ENCODE results near the gene NELL1. TPM values are rescaled to one million over a fixed set of nuclear protein-coding genes. Genes with fewer than 3 reads are reported as not detected.

The NELL1 gene
- total RNA-seq, 3 donors from 2014 or later (not counting 1 experiment from before 2014, with no cell fraction given): not detected

DNA sequence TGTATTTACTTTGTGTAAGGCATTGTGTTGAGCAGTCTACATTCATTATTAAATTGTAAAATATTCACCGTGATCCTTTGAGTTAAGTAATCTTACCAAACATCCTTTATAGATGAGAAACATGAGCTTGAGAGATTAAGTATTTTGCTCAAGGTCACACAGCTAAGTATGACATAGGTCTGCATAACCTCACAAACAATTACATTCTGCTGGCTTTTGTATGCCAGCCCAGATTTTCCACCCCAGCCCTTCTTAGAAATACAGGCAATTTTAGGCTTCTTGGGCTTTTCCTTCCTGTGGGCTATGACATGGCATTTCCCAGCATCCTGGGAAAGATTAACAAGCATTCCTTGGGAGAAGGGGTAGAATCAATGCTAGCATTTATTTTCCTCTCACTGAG, 357.3 kb downstream of the NELL1 start:
- no peaks in the 10 kb centered on the region for H3K4me1 ChIP-seq (ENCODE audit: control insufficient read depth, insufficient read depth, low read length)
- Mint-ChIP-seq H3K9me3 (peaks cover 9 to 14% of the 10 kb centered on the region in 2 donors), H3K27ac (no peak overlapping the region), H3K36me3 (no peaks in the 10 kb centered on the region), H3K27me3 (ENCODE audit: low read depth in 2 of 2) (no peaks in the 10 kb centered on the region), H3K4me3 (no peak overlapping the region), H3K4me1 (no peaks in the 10 kb centered on the region)
- no peaks in the 10 kb centered on the region for H3K27me3 ChIP-seq (ENCODE audit: control insufficient read depth, insufficient read depth, low read length)
- ATAC-seq (no peak), DNase-seq (no peak)
- H3K36me3 ChIP-seq (ENCODE audit: control insufficient read depth, insufficient read depth, low read length): no peaks in the 10 kb centered on the region
- intact Hi-C loops (cut with micrococcal nuclease): no loop called here
- TF ChIP-seq, protein P1, sequence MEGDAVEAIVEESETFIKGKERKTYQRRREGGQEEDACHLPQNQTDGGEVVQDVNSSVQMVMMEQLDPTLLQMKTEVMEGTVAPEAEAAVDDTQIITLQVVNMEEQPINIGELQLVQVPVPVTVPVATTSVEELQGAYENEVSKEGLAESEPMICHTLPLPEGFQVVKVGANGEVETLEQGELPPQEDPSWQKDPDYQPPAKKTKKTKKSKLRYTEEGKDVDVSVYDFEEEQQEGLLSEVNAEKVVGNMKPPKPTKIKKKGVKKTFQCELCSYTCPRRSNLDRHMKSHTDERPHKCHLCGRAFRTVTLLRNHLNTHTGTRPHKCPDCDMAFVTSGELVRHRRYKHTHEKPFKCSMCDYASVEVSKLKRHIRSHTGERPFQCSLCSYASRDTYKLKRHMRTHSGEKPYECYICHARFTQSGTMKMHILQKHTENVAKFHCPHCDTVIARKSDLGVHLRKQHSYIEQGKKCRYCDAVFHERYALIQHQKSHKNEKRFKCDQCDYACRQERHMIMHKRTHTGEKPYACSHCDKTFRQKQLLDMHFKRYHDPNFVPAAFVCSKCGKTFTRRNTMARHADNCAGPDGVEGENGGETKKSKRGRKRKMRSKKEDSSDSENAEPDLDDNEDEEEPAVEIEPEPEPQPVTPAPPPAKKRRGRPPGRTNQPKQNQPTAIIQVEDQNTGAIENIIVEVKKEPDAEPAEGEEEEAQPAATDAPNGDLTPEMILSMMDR (IDR thresholded peaks at IDR 0.05): no peak
- H3K9me3 ChIP-seq (ENCODE audit: control insufficient read depth, insufficient read depth, low read length): no peaks in the 10 kb centered on the region
- no CpG with 5 or more reads among the region's 1 CpG for WGBS (ENCODE audit: insufficient coverage)
- no peak overlapping the region for H3K27ac ChIP-seq (ENCODE audit: low read length)
- H3K4me3 ChIP-seq (ENCODE audit: low read length): no peak overlapping the region

DNA sequence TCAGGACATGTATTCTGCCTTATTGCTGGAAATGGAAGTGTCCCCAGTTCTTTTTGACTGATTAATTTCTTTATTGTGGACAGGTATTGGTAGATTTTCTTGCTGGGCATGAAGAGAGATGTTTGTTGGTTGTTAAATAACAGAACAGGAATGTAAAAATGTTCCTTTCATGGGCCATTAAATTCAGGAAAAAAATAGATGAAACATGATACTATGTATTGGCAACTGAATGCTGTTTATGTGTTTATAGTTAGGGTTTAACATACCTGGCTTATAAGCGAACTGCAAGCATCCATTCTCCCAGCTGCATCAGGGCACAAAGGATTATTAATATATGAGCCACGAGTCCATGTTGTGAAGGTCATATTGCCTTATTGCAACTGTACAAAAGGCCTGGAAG, 368.5 kb downstream of the NELL1 start:
- Mint-ChIP-seq H3K4me3 (no peak overlapping the region), H3K36me3 (peaks cover 5% of the 10 kb centered on the region), H3K4me1 (no peaks in the 10 kb centered on the region), H3K27me3 (ENCODE audit: low read depth in 2 of 2) (no peaks in the 10 kb centered on the region), H3K27ac (no peak overlapping the region), H3K9me3 (peaks cover 8 to 12% of the 10 kb centered on the region in 2 donors)
- Histone ChIP-seq H3K4me1 (ENCODE audit: control insufficient read depth, insufficient read depth, low read length) (no peaks in the 10 kb centered on the region), H3K36me3 (ENCODE audit: control insufficient read depth, insufficient read depth, low read length) (no peaks in the 10 kb centered on the region), H3K27me3 (ENCODE audit: control insufficient read depth, insufficient read depth, low read length) (no peaks in the 10 kb centered on the region), H3K4me3 (ENCODE audit: low read length) (no peak overlapping the region), H3K9me3 (ENCODE audit: control insufficient read depth, insufficient read depth, low read length) (no peaks in the 10 kb centered on the region), H3K27ac (ENCODE audit: low read length) (no peak overlapping the region)
- DNase-seq (no peak), ATAC-seq (no peak)
- TF ChIP-seq, protein P1 (IDR thresholded peaks at IDR 0.05): no peak
- WGBS (ENCODE audit: insufficient coverage): 59% methylated on average over 2 of the region's 2 CpGs
- intact Hi-C loops (cut with micrococcal nuclease): no loop called here

DNA sequence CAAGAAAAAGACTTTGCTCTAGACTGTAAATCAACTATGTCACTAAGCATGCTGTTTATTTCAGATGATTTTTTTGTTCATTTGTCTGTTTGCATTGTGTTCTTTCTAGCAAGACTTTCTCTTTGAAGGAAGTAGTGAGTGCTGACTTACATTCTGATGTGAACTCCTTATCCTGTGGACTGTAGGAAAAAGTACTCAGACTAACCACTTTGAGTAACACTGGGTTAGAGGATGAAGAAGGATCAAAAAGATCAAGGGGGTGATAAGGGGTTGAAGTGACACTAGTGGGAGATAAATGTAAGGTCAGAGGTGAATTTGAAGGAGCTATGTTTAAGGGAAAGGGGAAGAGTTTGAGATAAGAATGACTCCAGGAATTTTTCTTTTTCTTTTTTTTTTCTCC, 369.4 kb downstream of the NELL1 start:
- no peak for DNase-seq
- H3K4me3 ChIP-seq (ENCODE audit: low read length): no peak overlapping the region
- no peaks in the 10 kb centered on the region for H3K9me3 ChIP-seq (ENCODE audit: control insufficient read depth, insufficient read depth, low read length)
- Mint-ChIP-seq H3K27me3 (ENCODE audit: low read depth in 2 of 2) (no peaks in the 10 kb centered on the region), H3K4me1 (no peaks in the 10 kb centered on the region), H3K4me3 (no peak overlapping the region), H3K27ac (no peak overlapping the region), H3K9me3 (peaks cover 6 to 10% of the 10 kb centered on the region in 2 donors), H3K36me3 (peaks cover 5% of the 10 kb centered on the region)
- intact Hi-C loops (cut with micrococcal nuclease): no loop called here
- H3K36me3 ChIP-seq (ENCODE audit: control insufficient read depth, insufficient read depth, low read length): no peaks in the 10 kb centered on the region
- TF ChIP-seq, protein P1 (IDR thresholded peaks at IDR 0.05): no peak
- H3K27ac ChIP-seq (ENCODE audit: low read length): no peak overlapping the region
- ATAC-seq: no peak
- H3K4me1 ChIP-seq (ENCODE audit: control insufficient read depth, insufficient read depth, low read length): no peaks in the 10 kb centered on the region
- H3K27me3 ChIP-seq (ENCODE audit: control insufficient read depth, insufficient read depth, low read length): no peaks in the 10 kb centered on the region

DNA sequence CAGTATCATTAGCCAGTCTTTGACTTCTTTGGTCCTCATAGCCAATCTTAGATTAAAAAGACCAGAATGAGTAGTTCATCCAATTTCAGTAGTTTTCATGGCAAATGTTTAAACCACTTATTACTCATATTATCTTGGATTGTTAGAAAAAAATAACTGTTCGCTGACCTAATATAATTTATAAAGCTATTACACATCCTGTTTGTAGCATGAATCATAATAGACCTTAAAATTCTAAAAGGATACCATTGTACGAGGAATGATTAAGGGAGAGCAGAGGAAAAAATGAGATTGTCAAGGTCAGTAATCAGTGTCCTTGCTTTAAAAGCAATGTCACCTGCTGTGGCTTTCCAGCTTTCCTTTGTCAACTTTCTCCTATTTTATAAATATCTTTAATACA, 371.2 kb downstream of the NELL1 start:
- H3K4me3 ChIP-seq (ENCODE audit: low read length): no peak overlapping the region
- WGBS (ENCODE audit: insufficient coverage): no CpG with 5 or more reads among the region's 2 CpGs
- intact Hi-C loops (cut with micrococcal nuclease): no loop called here

More for the DNA sequence above, 371.2 kb downstream of the NELL1 start:
- Histone ChIP-seq H3K27me3 (ENCODE audit: control insufficient read depth, insufficient read depth, low read length) (no peaks in the 10 kb centered on the region), H3K9me3 (ENCODE audit: control insufficient read depth, insufficient read depth, low read length) (no peaks in the 10 kb centered on the region), H3K36me3 (ENCODE audit: control insufficient read depth, insufficient read depth, low read length) (no peaks in the 10 kb centered on the region), H3K4me1 (ENCODE audit: control insufficient read depth, insufficient read depth, low read length) (no peaks in the 10 kb centered on the region), H3K27ac (ENCODE audit: low read length) (no peak overlapping the region)
- ATAC-seq: no peak
- TF ChIP-seq, protein P1 (IDR thresholded peaks at IDR 0.05): no peak
- DNase-seq: no peak
- H3K9me3 Mint-ChIP-seq: peaks cover 6 to 7% of the 10 kb centered on the region in 2 donors
- no peaks in the 10 kb centered on the region for H3K27me3 Mint-ChIP-seq (ENCODE audit: low read depth in 2 of 2)
- no peak overlapping the region for H3K4me3 Mint-ChIP-seq
- H3K36me3 Mint-ChIP-seq: no peaks in the 10 kb centered on the region
- H3K4me1 Mint-ChIP-seq: no peaks in the 10 kb centered on the region
- H3K27ac Mint-ChIP-seq: no peak overlapping the region

Measured in natural killer cell (primary cell).